ENCODE measurements around the gene LSR.
A peak's percentile ranks its signal among the peaks of the same experiment; 100 is the strongest.

Gene LSR

DNA sequence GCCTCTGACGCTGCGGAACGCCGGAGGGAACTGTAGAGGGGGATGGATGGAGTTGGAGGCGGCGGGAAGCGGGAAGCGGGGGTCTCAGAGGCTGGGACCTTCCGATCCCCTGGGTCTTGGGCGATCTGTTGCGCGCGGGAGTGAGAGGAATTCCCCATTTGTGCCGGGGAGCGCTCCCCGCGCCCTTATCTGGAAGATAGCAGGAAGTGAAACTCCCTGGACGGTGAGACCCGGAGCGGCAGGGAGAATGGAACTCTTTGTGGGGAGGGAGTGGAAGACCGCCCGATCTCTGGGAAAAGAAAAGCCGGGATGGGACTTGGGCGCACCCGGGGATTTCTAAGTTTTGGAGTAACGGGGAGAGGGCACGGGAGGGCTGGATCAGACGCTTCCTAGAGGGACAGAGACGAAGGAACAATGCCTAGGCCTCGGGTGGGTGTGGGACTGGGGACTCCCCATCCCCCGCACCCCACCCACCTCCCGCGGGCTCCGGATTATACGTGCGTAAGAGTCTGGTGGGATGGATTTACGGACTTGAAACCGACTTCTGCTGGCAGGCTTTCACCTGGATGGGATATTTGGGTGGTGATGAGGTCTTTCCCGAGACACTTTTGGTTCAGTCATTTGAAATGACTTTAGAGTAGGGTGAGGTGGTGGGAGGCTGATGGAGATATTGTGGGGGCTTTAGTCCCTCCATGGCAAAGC, 495 bp downstream of the LSR start:
- DNase-seq: no peak

GRCh38 chr19:35249848-35250711, 1.3 kb downstream of the LSR start:
- no peak for DNase-seq

- no peak for DNase-seq
Measured at GRCh38 chr19:35251456-35251855, 2.7 kb downstream of the LSR start.

DNA sequence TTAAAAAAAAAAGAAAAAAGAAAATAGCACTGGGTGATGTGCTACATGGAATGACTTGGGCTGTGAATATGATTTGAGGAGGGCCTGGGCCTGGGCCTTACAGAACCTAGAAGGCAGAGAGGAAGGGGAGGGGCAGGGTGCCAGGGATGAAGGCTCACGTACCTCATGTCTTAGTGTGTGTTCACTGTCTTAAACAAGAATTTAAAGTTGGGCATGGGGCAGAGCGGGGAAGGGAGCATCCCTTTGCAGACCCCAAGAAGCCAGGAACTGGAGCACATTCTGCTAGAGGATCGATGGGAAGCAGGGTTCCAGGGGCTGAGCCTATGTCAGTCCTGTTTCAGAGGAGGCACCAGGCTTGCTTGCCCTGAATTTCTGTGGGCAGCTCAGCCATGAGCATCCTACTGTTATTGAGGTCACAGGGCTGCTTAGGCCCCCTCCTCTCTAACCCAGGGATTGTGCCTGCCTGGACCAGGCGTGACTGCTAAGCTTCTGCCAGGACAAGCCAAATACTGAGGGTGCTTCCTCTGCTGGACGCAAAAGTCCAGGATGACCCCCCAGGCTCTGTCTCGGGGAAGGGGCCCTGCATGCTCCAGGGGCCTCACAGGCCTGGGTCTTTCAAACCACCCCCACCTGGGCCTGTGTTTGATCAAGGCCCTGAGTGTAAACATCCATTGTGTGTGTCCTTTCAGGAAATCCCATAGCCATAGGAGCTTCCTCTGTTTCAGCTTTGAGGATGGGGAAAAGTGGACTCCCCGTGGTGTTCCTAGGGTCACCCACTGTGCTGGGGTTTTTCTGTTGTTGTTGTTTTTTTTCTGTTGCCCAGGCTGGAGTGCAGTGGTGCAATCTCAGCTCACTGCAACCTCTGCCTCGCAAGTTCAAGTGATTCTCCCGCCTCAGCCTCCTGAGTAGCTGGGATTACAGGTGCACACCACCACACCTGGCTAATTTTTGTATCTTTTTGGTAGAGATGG, 4.8 kb downstream of the LSR start:
- DNase-seq: no peak

GRCh38 chr19:35254341-35255297, 5.8 kb downstream of the LSR start:
- no peak for DNase-seq

- no peak for DNase-seq
Measured at GRCh38 chr19:35256566-35256965, 7.8 kb downstream of the LSR start.

DNA sequence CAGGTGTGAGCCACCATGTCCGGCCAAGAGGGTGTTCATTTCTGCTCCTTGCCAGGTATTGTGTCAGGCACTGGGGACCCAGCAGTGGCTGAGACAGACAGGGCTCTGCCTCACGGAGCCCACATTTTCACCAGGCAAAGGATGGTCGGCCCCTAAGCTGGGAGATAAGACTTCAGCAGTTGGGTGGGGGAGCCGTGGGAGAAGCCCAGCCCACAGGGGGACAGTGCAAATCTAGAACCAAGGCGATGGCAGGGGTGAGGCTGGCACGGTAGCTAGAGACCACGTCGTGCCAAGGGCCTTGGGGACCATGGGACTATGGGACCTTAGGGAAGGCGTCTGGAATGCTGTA, 8.3 kb downstream of the LSR start:
- DNase-seq: no peak

- DNase-seq: no peak
Measured at GRCh38 chr19:35260694-35261304, 12.0 kb downstream of the LSR start.

DNA sequence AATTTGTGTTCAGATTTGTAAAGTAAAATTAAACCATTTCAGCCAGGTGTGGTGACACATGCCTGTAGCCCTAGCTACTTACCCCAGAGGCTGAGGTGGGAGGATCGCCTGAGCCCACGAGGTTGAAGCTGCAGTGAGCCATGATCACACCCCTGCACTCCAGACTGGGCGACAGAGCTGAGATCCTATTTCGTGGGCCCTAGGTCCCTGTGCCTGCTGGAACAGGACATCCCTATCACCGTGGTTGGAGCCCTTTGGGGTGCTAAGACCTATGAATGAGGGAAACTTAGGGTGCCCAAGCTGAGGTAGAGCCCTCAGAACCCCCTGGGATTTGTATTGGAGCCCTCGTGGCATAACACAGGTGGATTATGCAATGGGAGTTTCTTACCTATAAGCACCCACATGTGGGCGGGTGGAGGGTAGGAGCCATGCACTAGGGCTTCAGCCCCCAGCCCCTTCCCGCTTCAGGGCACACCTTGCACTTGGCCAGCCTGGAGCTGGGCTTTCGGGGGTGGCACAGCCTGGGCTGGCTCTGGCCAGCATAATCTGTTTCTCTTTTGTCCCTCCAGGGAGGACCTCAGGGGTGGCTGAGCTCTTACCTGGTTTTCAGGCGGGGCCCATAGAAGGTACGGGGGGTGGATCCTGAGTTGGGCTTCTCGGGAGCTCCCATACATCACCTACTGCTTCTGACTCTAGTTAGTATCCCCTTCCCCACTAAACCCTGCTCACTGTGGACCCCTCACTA, 12.7 kb downstream of the LSR start:
- no peak for DNase-seq

DNA sequence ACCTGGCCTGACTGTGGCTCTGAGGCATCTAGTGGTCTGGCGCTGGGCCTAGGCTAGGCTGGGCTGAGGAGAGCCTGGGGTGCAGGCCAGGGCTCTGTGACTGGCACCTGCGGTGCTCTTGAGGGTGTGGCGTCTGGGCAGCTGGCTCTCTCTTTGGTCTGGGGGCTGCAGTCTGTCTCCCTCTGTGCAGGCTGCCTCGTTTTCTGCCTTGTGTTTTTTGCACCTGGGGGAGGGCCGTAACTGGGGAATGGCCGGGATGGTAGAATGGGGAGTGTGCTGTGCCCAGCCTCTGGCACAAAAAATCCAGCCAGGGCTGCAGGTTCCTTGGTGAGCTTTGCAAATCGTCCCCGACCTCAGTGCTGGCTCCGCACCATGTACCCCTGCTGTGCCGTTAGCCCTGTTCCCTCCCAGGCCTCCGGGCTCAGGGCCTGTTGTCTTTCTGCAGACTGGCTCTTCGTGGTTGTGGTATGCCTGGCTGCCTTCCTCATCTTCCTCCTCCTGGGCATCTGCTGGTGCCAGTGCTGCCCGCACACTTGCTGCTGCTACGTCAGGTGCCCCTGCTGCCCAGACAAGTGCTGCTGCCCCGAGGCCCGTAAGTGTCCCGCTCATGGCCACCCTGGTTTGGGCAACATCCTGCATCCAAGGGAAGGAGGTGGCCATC, 13.4 kb downstream of the LSR start:
- DNase-seq: no peak

DNA sequence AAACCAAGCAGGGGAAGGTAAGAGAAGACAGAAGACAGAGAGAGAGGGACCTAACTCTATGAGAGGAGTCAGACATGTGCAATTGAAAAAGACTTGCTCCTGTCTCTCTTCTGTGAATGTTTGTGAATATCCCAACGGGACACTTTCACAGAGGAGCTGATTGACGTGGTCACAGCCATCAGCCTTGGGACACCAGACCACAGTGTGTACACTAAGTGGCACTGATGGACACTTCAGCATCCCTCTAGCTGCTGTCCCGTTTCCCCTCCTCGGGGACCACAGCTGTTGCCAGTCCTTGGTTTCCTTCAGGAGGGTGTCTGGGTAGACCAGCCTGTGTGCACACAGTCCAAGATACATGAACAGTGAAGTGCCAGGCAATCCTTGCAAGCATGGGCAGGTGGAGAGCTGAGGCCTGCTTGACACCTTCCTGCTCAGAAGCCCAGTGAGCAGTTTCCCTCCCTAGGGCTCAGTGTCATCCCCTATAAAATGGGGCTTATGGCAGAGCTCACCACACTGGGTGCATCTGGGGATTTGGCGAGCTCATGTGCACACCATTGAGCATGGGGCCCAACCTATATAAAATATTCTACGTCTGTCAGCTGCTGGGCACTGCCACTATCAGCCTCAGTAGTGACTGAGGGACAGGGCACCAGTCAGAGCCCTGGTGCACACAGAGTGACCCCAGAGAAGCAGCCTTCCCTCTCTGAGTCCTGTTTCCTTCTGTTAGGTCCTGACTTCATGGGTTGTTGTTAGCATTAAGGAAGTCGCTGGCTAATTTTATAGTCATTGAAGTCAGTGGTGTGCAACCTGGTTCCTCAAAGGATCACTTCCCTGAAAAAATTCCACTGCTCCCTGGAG, 15.7 kb downstream of the LSR start:
- peak; percentile 17 for DNase-seq

DNA sequence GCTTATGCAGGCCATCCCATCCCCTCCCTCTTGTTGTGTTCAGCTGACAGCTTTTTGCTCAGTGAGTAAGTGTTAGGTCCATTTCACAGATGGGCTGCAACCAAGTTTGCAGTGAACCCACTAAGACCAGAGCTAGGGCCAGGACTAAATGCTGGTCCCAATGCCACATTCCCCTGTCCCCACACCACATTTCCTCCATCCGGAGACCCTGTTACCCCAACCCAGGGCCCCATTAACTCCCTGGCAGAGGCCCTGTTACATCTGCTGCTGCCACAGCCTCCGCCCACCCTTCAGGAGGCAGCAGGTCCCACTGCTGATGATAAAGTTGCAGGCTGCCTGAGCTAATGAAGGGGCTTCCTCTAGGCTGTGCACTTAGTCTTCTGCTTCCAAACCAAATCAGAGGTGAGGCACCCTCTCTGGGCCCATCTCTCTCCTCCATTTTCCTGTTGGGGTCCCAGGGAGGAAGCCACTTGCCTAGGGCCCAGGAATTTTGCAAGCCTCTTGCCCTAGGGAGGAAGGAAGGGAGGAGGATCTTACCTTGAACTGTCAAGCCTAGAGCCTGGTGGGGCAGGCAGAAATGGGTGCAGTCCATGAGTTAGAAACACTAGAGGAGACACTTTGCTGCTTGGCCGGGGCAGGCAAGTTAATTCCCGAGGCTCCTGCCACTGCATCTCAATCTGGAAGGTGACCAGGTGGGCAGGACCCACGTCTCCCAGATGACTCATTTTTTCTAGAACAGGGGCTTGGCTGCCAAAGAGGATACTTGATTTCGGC, 16.5 kb downstream of the LSR start:
- no peak for DNase-seq

DNA sequence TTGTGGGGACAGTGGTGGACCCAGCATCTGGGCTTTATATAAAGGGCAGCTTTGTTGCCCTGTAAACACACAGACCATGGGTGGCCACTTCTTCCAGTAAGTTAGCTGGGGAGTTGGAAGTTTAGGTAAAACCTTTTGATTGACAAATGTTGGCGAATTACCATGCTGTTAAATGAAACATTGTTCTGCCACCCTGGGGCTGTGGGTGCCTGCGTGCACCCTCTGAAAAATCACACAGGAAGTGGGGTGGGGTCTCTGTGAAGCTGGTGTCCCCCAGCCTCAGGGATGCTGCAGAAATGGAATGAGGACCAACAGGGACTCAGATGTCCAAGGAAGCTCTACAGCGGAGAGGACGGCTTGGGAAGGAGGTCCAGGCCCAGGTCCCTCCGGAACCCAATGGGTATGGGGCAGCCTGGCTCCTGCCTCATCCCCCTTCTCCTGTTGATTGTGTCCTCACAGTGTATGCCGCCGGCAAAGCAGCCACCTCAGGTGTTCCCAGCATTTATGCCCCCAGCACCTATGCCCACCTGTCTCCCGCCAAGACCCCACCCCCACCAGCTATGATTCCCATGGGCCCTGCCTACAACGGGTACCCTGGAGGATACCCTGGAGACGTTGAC, 17.2 kb downstream of the LSR start:
- no peak for DNase-seq

GRCh38 chr19:35266520-35267352, 17.9 kb downstream of the LSR start:
- no peak for DNase-seq

DNA sequence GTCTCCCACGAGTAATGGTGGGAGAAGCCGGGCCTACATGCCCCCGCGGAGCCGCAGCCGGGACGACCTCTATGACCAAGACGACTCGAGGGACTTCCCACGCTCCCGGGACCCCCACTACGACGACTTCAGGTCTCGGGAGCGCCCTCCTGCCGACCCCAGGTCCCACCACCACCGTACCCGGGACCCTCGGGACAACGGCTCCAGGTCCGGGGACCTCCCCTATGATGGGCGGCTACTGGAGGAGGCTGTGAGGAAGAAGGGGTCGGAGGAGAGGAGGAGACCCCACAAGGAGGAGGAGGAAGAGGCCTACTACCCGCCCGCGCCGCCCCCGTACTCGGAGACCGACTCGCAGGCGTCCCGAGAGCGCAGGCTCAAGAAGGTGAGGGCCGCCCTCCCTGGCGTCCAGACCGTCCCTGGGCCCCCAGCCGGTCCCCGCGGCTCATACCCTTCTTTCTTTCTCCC, 18.6 kb downstream of the LSR start:
- DNase-seq: no peak

- peak; percentile 11 for DNase-seq
Measured at GRCh38 chr19:35267818-35268535, 19.2 kb downstream of the LSR start.
